ENCODE measurements around the gene SRRD.

Gene SRRD

GRCh38 chr22:26453216-26453615, 30.5 kb upstream of the SRRD start:
- no peak for DNase-seq (ENCODE audit: low read depth in 3 of 3)

- DNase-seq (ENCODE audit: low read depth in 3 of 3): no peak
These were observed 29.7 kb upstream of the SRRD start for GRCh38 chr22:26453812-26454500.

GRCh38 chr22:26457661-26458272, 25.9 kb upstream of the SRRD start:
- no peak for DNase-seq (ENCODE audit: low read depth in 3 of 3)

GRCh38 chr22:26460202-26460601, 23.5 kb upstream of the SRRD start:
- no peak for DNase-seq (ENCODE audit: low read depth in 3 of 3)

- no peak for DNase-seq (ENCODE audit: low read depth in 3 of 3)
These were observed 22.4 kb upstream of the SRRD start for GRCh38 chr22:26461188-26461810.

- no peak for DNase-seq (ENCODE audit: low read depth in 3 of 3)
These were observed 21.6 kb upstream of the SRRD start for GRCh38 chr22:26462051-26462450.

GRCh38 chr22:26462641-26463040, 21.0 kb upstream of the SRRD start:
- DNase-seq (ENCODE audit: low read depth in 3 of 3): no peak

- no peak for DNase-seq (ENCODE audit: low read depth in 3 of 3)
These were observed 20.5 kb upstream of the SRRD start for GRCh38 chr22:26463101-26463661.

- DNase-seq (ENCODE audit: low read depth in 3 of 3): no peak
These were observed 20.0 kb upstream of the SRRD start for GRCh38 chr22:26463688-26464087.

GRCh38 chr22:26464312-26464711, 19.4 kb upstream of the SRRD start:
- DNase-seq (ENCODE audit: low read depth in 3 of 3): no peak

GRCh38 chr22:26466196-26466595, 17.5 kb upstream of the SRRD start:
- no peak for DNase-seq (ENCODE audit: low read depth in 3 of 3)

- no peak for DNase-seq (ENCODE audit: low read depth in 3 of 3)
These were observed 12.9 kb upstream of the SRRD start for GRCh38 chr22:26470807-26471206.

GRCh38 chr22:26471522-26471921, 12.2 kb upstream of the SRRD start:
- no peak for DNase-seq (ENCODE audit: low read depth in 3 of 3)

- no peak for DNase-seq (ENCODE audit: low read depth in 3 of 3)
These were observed 9.0 kb upstream of the SRRD start for GRCh38 chr22:26474682-26475081.

GRCh38 chr22:26476705-26477340, 6.9 kb upstream of the SRRD start:
- DNase-seq (ENCODE audit: low read depth in 3 of 3): no peak

- DNase-seq (ENCODE audit: low read depth in 3 of 3): no peak
These were observed 6.3 kb upstream of the SRRD start for GRCh38 chr22:26477341-26477731.

GRCh38 chr22:26479043-26479791, 4.5 kb upstream of the SRRD start:
- DNase-seq (ENCODE audit: low read depth in 3 of 3): no peak

GRCh38 chr22:26479792-26480610, 3.7 kb upstream of the SRRD start:
- no peak for DNase-seq (ENCODE audit: low read depth in 3 of 3)

GRCh38 chr22:26480611-26480932, 3.1 kb upstream of the SRRD start:
- DNase-seq (ENCODE audit: low read depth in 3 of 3): no peak

GRCh38 chr22:26481112-26481693, 2.5 kb upstream of the SRRD start:
- no peak for DNase-seq (ENCODE audit: low read depth in 3 of 3)

GRCh38 chr22:26481694-26482093, 2.0 kb upstream of the SRRD start:
- DNase-seq (ENCODE audit: low read depth in 3 of 3): no peak
